Measurements from ENCODE around the gene AMN.

GRCh38 chr14:102898776-102899515 lies 23.5 kb upstream of the AMN start:
- TF ChIP-seq POLR2AphosphoS5 (IDR thresholded peaks at IDR 0.05; ENCODE audit: low read depth, low read length) (peak; percentile 60; the same call in 1 of the 2 replicates), POLR2A (IDR thresholded peaks at IDR 0.05; ENCODE audit: low read depth, low read length) (peak; percentile 46), TAF1 (IDR thresholded peaks at IDR 0.05; ENCODE audit: low read depth, low read length) (no peak), PAX5 (IDR thresholded peaks at IDR 0.05; ENCODE audit: insufficient read depth, low read length, severe bottlenecking) (no peak), SPI1 (IDR thresholded peaks at IDR 0.05; ENCODE audit: low read depth, low read length) (peak; percentile 9; the same call in 1 of the 2 replicates)
